ENCODE results near the gene CEP89. TPM values are rescaled to one million over a fixed set of nuclear protein-coding genes. Genes with fewer than 3 reads are reported as not detected.

CEP89 gene
- total and polyA plus RNA-seq, 2 donors, result 6.8 to 12.5 TPM

GRCh38 chr19:32910874-32911273, 60.9 kb downstream of the CEP89 start:
- H3K27me3 ChIP-seq (ENCODE audit: control insufficient read depth in 2 of 2, insufficient read depth in 1 of 2, low read length in 1 of 2), result no peaks in the 10 kb centered on the region
- WGBS, result 99% methylated on average over 5 of the region's 5 CpGs
- no peak overlapping the region for H3K4me3 ChIP-seq (ENCODE audit: low read length in 2 of 2)
- H3K27ac ChIP-seq (ENCODE audit: low read depth in 1 of 2, low read length in 1 of 2), result no peak overlapping the region
- H3K4me1 ChIP-seq (ENCODE audit: control insufficient read depth in 2 of 2, insufficient read depth in 2 of 2, low read length in 2 of 2), result no peaks in the 10 kb centered on the region
- peaks cover 7 to 18% of the 10 kb centered on the region in 2 donors for H3K36me3 ChIP-seq (ENCODE audit: control insufficient read depth in 2 of 2, insufficient read depth in 2 of 2, low read length in 1 of 2)
- DNase-seq (ENCODE audit: low read depth in 6 of 9, low spot score in 9 of 9), result no peak
- peaks cover 0 to 4% of the 10 kb centered on the region in 2 donors for H3K9me3 ChIP-seq (ENCODE audit: control insufficient read depth in 2 of 2, insufficient read depth in 1 of 2, low read length in 1 of 2)

GRCh38 chr19:32910094-32910493, 61.7 kb downstream of the CEP89 start:
- peaks cover 5 to 16% of the 10 kb centered on the region in 2 donors for H3K36me3 ChIP-seq (ENCODE audit: control insufficient read depth in 2 of 2, insufficient read depth in 2 of 2, low read length in 1 of 2)
- H3K27ac ChIP-seq (ENCODE audit: low read depth in 1 of 2, low read length in 1 of 2), result no peak overlapping the region
- no peak for DNase-seq (ENCODE audit: low read depth in 6 of 9, low spot score in 9 of 9)
- H3K27me3 ChIP-seq (ENCODE audit: control insufficient read depth in 2 of 2, insufficient read depth in 1 of 2, low read length in 1 of 2), result no peaks in the 10 kb centered on the region
- no peak overlapping the region for H3K4me3 ChIP-seq (ENCODE audit: low read length in 2 of 2)
- WGBS, result 95% methylated on average over 5 of the region's 5 CpGs
- H3K9me3 ChIP-seq (ENCODE audit: control insufficient read depth in 2 of 2, insufficient read depth in 1 of 2, low read length in 1 of 2), result peaks cover 0 to 4% of the 10 kb centered on the region in 2 donors
- no peaks in the 10 kb centered on the region for H3K4me1 ChIP-seq (ENCODE audit: control insufficient read depth in 2 of 2, insufficient read depth in 2 of 2, low read length in 2 of 2)

GRCh38 chr19:32909257-32909656, 62.5 kb downstream of the CEP89 start:
- peaks cover 0 to 8% of the 10 kb centered on the region in 2 donors for H3K36me3 ChIP-seq (ENCODE audit: control insufficient read depth in 2 of 2, insufficient read depth in 2 of 2, low read length in 1 of 2)

GRCh38 chr19:32908641-32909190, 63.0 kb downstream of the CEP89 start:
- no peak overlapping the region for H3K27ac ChIP-seq (ENCODE audit: low read depth in 1 of 2, low read length in 1 of 2)
- DNase-seq (ENCODE audit: low read depth in 6 of 9, low spot score in 9 of 9), result no peak
- 98% methylated on average over 7 of the region's 7 CpGs for WGBS

More at GRCh38 chr19:32909257-32909656, 62.5 kb downstream of the CEP89 start:
- Histone ChIP-seq H3K9me3 (ENCODE audit: control insufficient read depth in 2 of 2, insufficient read depth in 1 of 2, low read length in 1 of 2) (peaks cover 0 to 4% of the 10 kb centered on the region in 2 donors), H3K4me3 (ENCODE audit: low read length in 2 of 2) (no peak overlapping the region), H3K27me3 (ENCODE audit: control insufficient read depth in 2 of 2, insufficient read depth in 1 of 2, low read length in 1 of 2) (no peaks in the 10 kb centered on the region), H3K4me1 (ENCODE audit: control insufficient read depth in 2 of 2, insufficient read depth in 2 of 2, low read length in 2 of 2) (no peaks in the 10 kb centered on the region), H3K27ac (ENCODE audit: low read depth in 1 of 2, low read length in 1 of 2) (no peak overlapping the region)
- no peak for DNase-seq (ENCODE audit: low read depth in 6 of 9, low spot score in 9 of 9)

GRCh38 chr19:32902448-32902847, 69.3 kb downstream of the CEP89 start:
- no peak for DNase-seq (ENCODE audit: low read depth in 6 of 9, low spot score in 9 of 9)
- no peaks in the 10 kb centered on the region for H3K4me1 ChIP-seq (ENCODE audit: control insufficient read depth in 2 of 2, insufficient read depth in 2 of 2, low read length in 2 of 2)
- no peak overlapping the region for H3K27ac ChIP-seq (ENCODE audit: low read depth in 1 of 2, low read length in 1 of 2)
- no peaks in the 10 kb centered on the region for H3K27me3 ChIP-seq (ENCODE audit: control insufficient read depth in 2 of 2, insufficient read depth in 1 of 2, low read length in 1 of 2)
- peaks cover 0 to 3% of the 10 kb centered on the region in 2 donors for H3K36me3 ChIP-seq (ENCODE audit: control insufficient read depth in 2 of 2, insufficient read depth in 2 of 2, low read length in 1 of 2)
- peaks cover 0 to 4% of the 10 kb centered on the region in 2 donors for H3K9me3 ChIP-seq (ENCODE audit: control insufficient read depth in 2 of 2, insufficient read depth in 1 of 2, low read length in 1 of 2)
- 91% methylated on average over 7 of the region's 7 CpGs for WGBS
- H3K4me3 ChIP-seq (ENCODE audit: low read length in 2 of 2), result no peak overlapping the region

More at GRCh38 chr19:32908641-32909190, 63.0 kb downstream of the CEP89 start:
- peaks cover 0 to 4% of the 10 kb centered on the region in 2 donors for H3K9me3 ChIP-seq (ENCODE audit: control insufficient read depth in 2 of 2, insufficient read depth in 1 of 2, low read length in 1 of 2)
- no peaks in the 10 kb centered on the region for H3K4me1 ChIP-seq (ENCODE audit: control insufficient read depth in 2 of 2, insufficient read depth in 2 of 2, low read length in 2 of 2)
- no peak overlapping the region for H3K4me3 ChIP-seq (ENCODE audit: low read length in 2 of 2)
- H3K27me3 ChIP-seq (ENCODE audit: control insufficient read depth in 2 of 2, insufficient read depth in 1 of 2, low read length in 1 of 2), result no peaks in the 10 kb centered on the region
- H3K36me3 ChIP-seq (ENCODE audit: control insufficient read depth in 2 of 2, insufficient read depth in 2 of 2, low read length in 1 of 2), result peaks cover 0 to 7% of the 10 kb centered on the region in 2 donors

GRCh38 chr19:32901504-32902161, 70.1 kb downstream of the CEP89 start:
- Histone ChIP-seq H3K27me3 (ENCODE audit: control insufficient read depth in 2 of 2, insufficient read depth in 1 of 2, low read length in 1 of 2) (no peaks in the 10 kb centered on the region), H3K4me3 (ENCODE audit: low read length in 2 of 2) (no peak overlapping the region), H3K9me3 (ENCODE audit: control insufficient read depth in 2 of 2, insufficient read depth in 1 of 2, low read length in 1 of 2) (no peaks in the 10 kb centered on the region), H3K4me1 (ENCODE audit: control insufficient read depth in 2 of 2, insufficient read depth in 2 of 2, low read length in 2 of 2) (no peaks in the 10 kb centered on the region), H3K36me3 (ENCODE audit: control insufficient read depth in 2 of 2, insufficient read depth in 2 of 2, low read length in 1 of 2) (peaks cover 0 to 3% of the 10 kb centered on the region in 2 donors), H3K27ac (ENCODE audit: low read depth in 1 of 2, low read length in 1 of 2) (no peak overlapping the region)
- no peak for DNase-seq (ENCODE audit: low read depth in 6 of 9, low spot score in 9 of 9)
- 97% methylated on average over 5 of the region's 5 CpGs for WGBS

- 96% methylated on average over 1 of the region's 1 CpG for WGBS
Observed at GRCh38 chr19:32896516-32897214, 75.1 kb downstream of the CEP89 start.

GRCh38 chr19:32895384-32895783, 76.4 kb downstream of the CEP89 start:
- no peak for DNase-seq (ENCODE audit: low read depth in 6 of 9, low spot score in 9 of 9)
- peaks cover 3 to 12% of the 10 kb centered on the region in 2 donors for H3K9me3 ChIP-seq (ENCODE audit: control insufficient read depth in 2 of 2, insufficient read depth in 1 of 2, low read length in 1 of 2)
- H3K27me3 ChIP-seq (ENCODE audit: control insufficient read depth in 2 of 2, insufficient read depth in 1 of 2, low read length in 1 of 2), result no peaks in the 10 kb centered on the region
- no peak overlapping the region for H3K27ac ChIP-seq (ENCODE audit: low read depth in 1 of 2, low read length in 1 of 2)
- no peak overlapping the region for H3K4me3 ChIP-seq (ENCODE audit: low read length in 2 of 2)
- no peaks in the 10 kb centered on the region for H3K4me1 ChIP-seq (ENCODE audit: control insufficient read depth in 2 of 2, insufficient read depth in 2 of 2, low read length in 2 of 2)
- H3K36me3 ChIP-seq (ENCODE audit: control insufficient read depth in 2 of 2, insufficient read depth in 2 of 2, low read length in 1 of 2), result peaks cover 5 to 6% of the 10 kb centered on the region in 2 donors
- WGBS, result 92% methylated on average over 3 of the region's 3 CpGs

More at GRCh38 chr19:32896516-32897214, 75.1 kb downstream of the CEP89 start:
- no peaks in the 10 kb centered on the region for H3K4me1 ChIP-seq (ENCODE audit: control insufficient read depth in 2 of 2, insufficient read depth in 2 of 2, low read length in 2 of 2)
- no peak for DNase-seq (ENCODE audit: low read depth in 6 of 9, low spot score in 9 of 9)
- peaks cover 3 to 4% of the 10 kb centered on the region in 2 donors for H3K9me3 ChIP-seq (ENCODE audit: control insufficient read depth in 2 of 2, insufficient read depth in 1 of 2, low read length in 1 of 2)
- H3K4me3 ChIP-seq (ENCODE audit: low read length in 2 of 2), result no peak overlapping the region
- H3K36me3 ChIP-seq (ENCODE audit: control insufficient read depth in 2 of 2, insufficient read depth in 2 of 2, low read length in 1 of 2), result peaks cover 4 to 8% of the 10 kb centered on the region in 2 donors
- no peak overlapping the region for H3K27ac ChIP-seq (ENCODE audit: low read depth in 1 of 2, low read length in 1 of 2)
- no peaks in the 10 kb centered on the region for H3K27me3 ChIP-seq (ENCODE audit: control insufficient read depth in 2 of 2, insufficient read depth in 1 of 2, low read length in 1 of 2)

GRCh38 chr19:32891609-32892008, 80.1 kb downstream of the CEP89 start:
- Histone ChIP-seq H3K27me3 (ENCODE audit: control insufficient read depth in 2 of 2, insufficient read depth in 1 of 2, low read length in 1 of 2) (no peaks in the 10 kb centered on the region), H3K27ac (ENCODE audit: low read depth in 1 of 2, low read length in 1 of 2) (no peak overlapping the region), H3K4me1 (ENCODE audit: control insufficient read depth in 2 of 2, insufficient read depth in 2 of 2, low read length in 2 of 2) (no peaks in the 10 kb centered on the region), H3K9me3 (ENCODE audit: control insufficient read depth in 2 of 2, insufficient read depth in 1 of 2, low read length in 1 of 2) (peaks cover 3 to 12% of the 10 kb centered on the region in 2 donors), H3K4me3 (ENCODE audit: low read length in 2 of 2) (no peak overlapping the region), H3K36me3 (ENCODE audit: control insufficient read depth in 2 of 2, insufficient read depth in 2 of 2, low read length in 1 of 2) (peaks cover 5 to 13% of the 10 kb centered on the region in 2 donors)
- WGBS, result over 99% methylated on average over 2 of the region's 2 CpGs
- DNase-seq (ENCODE audit: low read depth in 6 of 9, low spot score in 9 of 9), result no peak
